Dermis blood vessel endothelial cell (primary cell): ENCODE measurements around the gene ROBO1. TPM values are rescaled to one million over a fixed set of nuclear protein-coding genes. Genes with fewer than 3 reads are reported as not detected.
"Not testable (repeated sequence)": the region's sequence is repeated elsewhere in the genome, so short reads cannot be mapped to it uniquely, and the experiment has no call there.

Experiments used
- DNase-seq: peaks from one replicate; pipeline ENCODE4 v3.0.0; 2010
- total RNA-seq: library from RNA; depleted of rRNA; stranded (reverse); fragments of >200 nt; gene quantifications from 2 replicates; pipeline ENCODE4 v1.2.3, GENCODE V29; 2014

ROBO1 gene
- total RNA-seq, 1 donor from 2014 or later = 1.0 TPM

DNA sequence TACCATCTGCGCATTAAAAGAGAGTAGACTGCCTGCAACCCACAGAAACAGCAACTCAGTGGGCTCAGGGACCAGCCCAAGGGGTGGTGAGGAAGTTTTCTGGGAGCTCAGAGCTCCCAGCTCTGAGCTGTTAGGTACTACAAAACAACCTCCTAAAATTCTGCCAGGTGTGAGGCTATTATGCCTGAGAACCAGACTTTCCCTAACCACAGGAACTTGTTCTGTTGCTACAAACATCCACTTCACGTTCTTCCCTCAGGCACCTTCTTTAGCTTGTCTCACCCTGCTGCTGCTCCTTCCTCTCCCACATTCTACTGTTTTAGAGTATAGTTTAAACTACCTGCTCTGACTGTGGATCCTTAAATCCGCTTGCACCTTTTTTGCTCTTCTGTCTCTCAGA, 399.4 kb downstream of the ROBO1 start:
- no peak for DNase-seq

GRCh38 chr3:79367803-79368202, 400.0 kb downstream of the ROBO1 start:
- no peak for DNase-seq

- DNase-seq = peak; percentile 34
Measured at GRCh38 chr3:79367066-79367465, 400.7 kb downstream of the ROBO1 start.

- no peak for DNase-seq
Measured at GRCh38 chr3:79366414-79366813, 401.4 kb downstream of the ROBO1 start.

- no peak for DNase-seq
Measured at GRCh38 chr3:79364784-79365183, 403.0 kb downstream of the ROBO1 start.

DNA sequence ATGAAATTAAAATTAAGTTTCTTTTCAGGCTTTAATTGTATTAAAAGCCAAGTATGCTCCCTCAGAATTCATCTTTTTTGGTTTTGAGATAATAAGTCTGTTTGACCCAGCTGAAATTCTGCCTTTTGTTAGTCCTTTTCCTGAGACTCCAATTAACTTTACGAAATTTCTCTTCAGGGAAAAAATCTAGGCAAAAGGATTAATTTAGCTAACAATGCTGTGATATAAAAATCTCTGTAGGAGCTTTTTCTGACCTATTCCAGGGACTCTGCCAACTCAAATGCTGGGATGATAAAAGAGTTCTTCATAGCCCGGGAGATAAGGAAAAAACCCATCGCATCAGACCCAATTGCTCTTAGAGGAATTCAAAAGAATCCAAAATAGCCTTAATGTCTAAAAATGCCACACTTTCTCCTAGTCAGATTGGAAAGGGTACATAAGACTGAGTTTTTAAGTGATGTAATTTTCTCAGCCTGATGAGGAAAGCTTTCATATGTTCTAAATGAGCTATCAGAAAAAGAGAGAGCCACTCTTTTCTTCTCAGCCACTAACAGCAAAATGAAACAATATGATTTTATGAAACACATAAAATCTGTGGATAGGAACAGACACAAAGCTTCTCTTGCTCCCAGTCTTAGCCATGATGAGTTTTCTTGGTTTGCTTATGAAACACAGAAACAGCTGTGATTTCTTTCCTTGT, 405.1 kb downstream of the ROBO1 start:
- no peak for DNase-seq

DNA sequence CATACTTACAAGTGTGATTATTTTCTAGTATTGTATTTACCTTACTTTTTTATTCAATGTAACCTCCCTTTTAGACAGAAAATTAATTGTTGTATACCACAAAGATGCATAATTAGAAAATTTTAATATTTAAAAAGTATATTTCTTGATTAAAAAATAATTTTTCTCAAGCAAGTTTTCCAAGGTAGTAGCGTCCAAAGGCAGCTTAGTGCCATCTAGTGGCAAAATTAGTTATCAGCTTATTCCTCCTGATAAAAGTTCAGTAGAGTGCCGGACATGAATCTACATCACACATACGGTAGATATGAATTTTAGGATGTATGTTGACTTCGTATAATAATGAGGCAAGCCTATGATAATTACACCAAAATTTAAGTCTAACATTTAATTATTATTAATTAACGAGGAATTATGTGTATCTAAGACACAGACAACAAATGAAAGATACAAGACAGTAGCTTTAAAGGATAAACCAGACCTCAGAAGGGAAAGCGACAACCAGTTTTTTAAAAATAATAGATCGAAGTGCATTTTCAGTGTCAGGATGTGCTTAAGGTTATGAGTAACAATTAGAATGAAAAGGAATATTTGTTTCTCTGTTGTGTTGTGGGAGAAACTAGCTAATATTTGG, 405.9 kb downstream of the ROBO1 start:
- DNase-seq = peak; percentile 55

DNA sequence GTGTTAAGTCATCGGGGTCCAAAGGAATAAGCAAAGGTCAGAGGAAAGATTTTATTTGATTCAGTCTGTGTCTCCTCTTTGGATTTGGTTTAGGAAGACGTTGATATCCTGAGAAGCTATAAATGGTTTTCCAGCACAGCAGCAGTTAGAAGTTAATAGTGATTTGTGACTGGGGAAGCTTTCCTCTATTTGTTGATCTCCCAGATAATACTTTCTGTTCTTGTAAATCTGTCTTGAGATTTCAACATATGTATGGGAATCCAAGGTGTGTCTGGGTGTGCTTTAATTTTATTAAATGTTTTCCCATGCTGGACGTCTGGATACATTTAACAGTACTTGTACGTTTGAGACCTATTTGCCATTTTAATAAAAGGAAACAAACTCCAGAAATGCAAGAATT, 409.5 kb downstream of the ROBO1 start:
- DNase-seq = no peak

DNA sequence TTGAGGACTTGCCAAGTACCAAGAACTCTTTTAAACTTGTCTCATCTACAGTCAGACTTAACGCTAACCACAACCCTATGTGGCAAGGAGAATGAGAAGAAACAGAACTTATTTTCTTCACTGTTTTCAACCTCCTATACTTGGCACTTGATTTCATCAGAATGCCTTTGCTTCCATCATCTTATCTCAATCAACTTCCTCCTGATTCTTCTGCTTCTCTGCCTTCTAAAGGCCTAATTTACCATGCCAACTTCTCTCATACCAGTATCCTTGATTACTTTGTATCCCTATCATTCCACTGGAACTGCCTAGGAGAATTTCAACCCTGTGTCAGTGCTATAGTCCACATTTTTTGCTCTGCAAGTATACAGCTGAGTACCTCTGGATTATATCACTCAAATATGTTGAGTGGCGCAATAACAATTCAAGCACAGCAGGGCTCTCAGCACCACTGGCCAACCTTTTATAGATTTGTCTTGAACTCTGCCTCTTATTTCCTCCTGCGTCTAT, 413.6 kb downstream of the ROBO1 start:
- no peak for DNase-seq

DNA sequence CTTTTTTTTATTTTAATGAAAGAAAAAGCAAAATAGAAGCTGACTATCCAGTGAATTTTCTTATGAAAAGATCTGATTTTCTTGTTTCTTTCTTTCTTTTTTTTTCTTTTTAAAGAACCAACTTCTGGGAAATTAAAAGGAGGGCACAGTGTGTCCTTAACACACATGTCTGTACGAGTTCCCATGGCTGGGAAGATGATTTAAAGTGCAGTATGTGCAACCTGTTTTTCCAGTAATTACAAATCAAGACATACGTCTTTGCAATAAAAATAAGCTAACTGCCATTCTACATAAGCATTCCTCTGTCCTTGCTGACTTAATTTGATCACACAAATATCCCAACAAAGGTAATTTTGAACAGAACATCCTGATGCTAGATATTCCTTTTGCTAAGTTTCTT, 416.1 kb downstream of the ROBO1 start:
- no peak for DNase-seq

DNA sequence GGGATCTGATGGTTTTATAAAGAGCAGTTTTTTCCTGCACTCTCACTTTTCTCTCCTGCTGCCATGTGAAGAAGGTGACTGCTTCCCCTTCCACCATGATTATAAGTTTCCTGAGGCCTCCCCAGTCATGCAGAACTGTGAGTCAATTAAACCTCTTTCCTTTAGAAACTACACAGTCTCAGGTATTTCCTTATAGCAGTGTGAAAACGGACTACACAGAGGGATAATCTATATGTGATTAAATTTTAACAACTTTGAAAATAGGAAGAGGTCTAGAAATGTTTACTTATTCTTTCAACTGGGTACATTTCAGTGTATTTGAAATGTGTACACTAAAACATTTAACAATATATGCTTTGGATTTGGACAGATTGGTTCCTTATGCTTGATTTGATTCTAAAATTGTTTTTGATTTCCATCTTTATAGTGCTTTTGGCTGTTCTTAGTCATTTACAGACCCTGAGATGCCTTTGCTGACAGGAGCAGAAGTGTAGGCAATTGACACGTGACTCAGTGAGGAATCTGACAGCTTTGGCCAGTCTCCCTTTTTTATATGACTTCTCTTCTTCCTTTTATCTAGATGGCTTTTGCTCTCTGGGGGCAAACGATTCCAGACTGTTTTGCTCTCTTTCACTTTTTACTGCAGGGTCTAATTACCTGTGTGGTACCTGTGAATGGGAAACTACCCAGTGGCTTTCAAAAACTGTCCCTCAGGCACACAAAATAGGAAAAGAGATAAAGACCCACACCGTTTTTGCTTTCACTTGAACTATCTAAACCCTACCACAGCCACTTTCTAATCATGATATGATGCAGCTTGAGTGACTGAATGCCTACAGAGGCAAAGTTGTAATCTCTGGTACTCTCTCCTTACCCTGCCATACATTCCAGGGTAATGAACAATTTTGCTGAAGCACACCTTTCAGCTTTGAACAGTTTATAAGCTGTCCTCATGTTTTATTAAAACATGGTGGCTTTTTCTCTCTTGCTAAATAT, 422.6 kb downstream of the ROBO1 start:
- no peak for DNase-seq

- no peak for DNase-seq
Measured at GRCh38 chr3:79341961-79342360, 425.8 kb downstream of the ROBO1 start.

- DNase-seq = no peak
Measured at GRCh38 chr3:79339846-79340245, 428.0 kb downstream of the ROBO1 start.

- DNase-seq = no peak
Measured at GRCh38 chr3:79337798-79338197, 430.0 kb downstream of the ROBO1 start.

GRCh38 chr3:79329154-79329553, 438.6 kb downstream of the ROBO1 start:
- no peak for DNase-seq

GRCh38 chr3:79326642-79327041, 441.2 kb downstream of the ROBO1 start:
- no peak for DNase-seq

DNA sequence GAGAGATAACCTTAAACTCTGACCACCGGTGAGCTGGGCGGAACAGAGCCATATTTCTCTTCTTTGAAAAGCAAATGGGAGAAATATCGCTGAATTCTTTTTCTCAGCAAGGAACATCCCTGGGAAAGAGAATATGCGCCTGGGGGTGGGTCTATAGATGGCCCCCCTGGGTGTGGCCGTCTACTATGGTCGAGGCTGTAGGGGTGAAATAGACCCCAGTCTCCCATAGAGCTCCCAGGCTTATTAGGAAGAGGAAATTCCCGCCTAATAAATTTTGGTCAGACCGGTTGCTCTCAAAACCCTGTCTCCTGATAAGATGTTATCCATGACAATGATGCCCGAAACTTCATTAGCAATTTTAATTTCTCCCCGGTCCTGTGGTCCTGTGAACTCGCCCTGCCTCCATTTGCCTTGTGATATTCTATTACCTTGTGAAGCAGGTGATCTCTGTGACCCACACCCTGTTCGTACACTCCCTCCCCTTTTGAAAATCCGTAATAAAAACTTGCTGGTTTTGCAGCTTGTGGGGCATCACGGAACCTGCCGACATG, 441.9 kb downstream of the ROBO1 start:
- not testable (repeated sequence) for DNase-seq

GRCh38 chr3:79317551-79318518, 450.0 kb downstream of the ROBO1 start:
- no peak for DNase-seq

GRCh38 chr3:79314962-79315361, 452.8 kb downstream of the ROBO1 start:
- no peak for DNase-seq

- DNase-seq = no peak
Measured at GRCh38 chr3:79314544-79314943, 453.3 kb downstream of the ROBO1 start.

DNA sequence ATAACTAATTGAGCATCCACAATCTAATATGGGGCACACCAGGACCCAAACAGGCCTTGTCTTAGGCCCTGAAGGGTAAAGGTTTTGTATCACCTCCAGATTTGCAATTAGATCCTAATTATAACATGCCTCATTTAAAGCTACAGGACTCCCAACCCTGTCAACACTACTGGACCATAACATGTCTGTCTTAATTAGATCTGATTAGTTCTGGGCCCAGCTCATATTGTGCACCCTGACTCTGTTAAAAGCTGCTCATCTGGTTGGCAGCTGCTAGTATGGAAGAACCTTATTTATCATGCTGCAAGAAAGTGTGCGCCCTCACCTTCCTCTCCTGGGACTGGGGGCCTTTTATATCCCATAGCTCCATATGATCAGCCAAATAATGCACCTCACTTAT, 457.8 kb downstream of the ROBO1 start:
- DNase-seq = no peak
